A204.1 (cell line): Measurements from ENCODE around the gene RAPGEF5.
"Not testable (repeated sequence)": the region's sequence is repeated elsewhere in the genome, so short reads cannot be mapped to it uniquely, and the experiment has no call there.

Experiments
- FAIRE-seq: peaks from 2 replicates; lab custom pipeline; 2012; peaks lifted over from hg19 to GRCh38; lab: Jason Lieb, UNC

Gene RAPGEF5

GRCh38 chr7:22117222-22117621 lies 239.7 kb downstream of the RAPGEF5 start:
- no peak for FAIRE-seq

- FAIRE-seq: no peak
These were observed 240.4 kb downstream of the RAPGEF5 start for GRCh38 chr7:22116451-22117030.

GRCh38 chr7:22115689-22116088 lies 241.3 kb downstream of the RAPGEF5 start:
- FAIRE-seq: no peak

- no peak for FAIRE-seq
These were observed 242.4 kb downstream of the RAPGEF5 start for GRCh38 chr7:22114440-22114981.

- FAIRE-seq: no peak
These were observed 243.9 kb downstream of the RAPGEF5 start for GRCh38 chr7:22113041-22113440.

GRCh38 chr7:22111661-22112060 lies 245.3 kb downstream of the RAPGEF5 start:
- no peak for FAIRE-seq

GRCh38 chr7:22110881-22111280 lies 246.1 kb downstream of the RAPGEF5 start:
- FAIRE-seq: no peak

GRCh38 chr7:22110227-22110839 lies 246.6 kb downstream of the RAPGEF5 start:
- peak; percentile 88 for FAIRE-seq

GRCh38 chr7:22109761-22110160 lies 247.2 kb downstream of the RAPGEF5 start:
- FAIRE-seq: no peak

GRCh38 chr7:22108151-22108845 lies 248.7 kb downstream of the RAPGEF5 start:
- no peak for FAIRE-seq

- FAIRE-seq: no peak
These were observed 251.4 kb downstream of the RAPGEF5 start for GRCh38 chr7:22105550-22105949.

- FAIRE-seq: no peak
These were observed 262.3 kb downstream of the RAPGEF5 start for GRCh38 chr7:22094413-22095342.

- FAIRE-seq: no peak
These were observed 263.0 kb downstream of the RAPGEF5 start for GRCh38 chr7:22093936-22094335.

- no peak for FAIRE-seq
These were observed 264.0 kb downstream of the RAPGEF5 start for GRCh38 chr7:22093001-22093400.

- not testable (repeated sequence) for FAIRE-seq
These were observed 265.9 kb downstream of the RAPGEF5 start for GRCh38 chr7:22090958-22091525.

- FAIRE-seq: no peak
These were observed 266.4 kb downstream of the RAPGEF5 start for GRCh38 chr7:22090512-22090911.

GRCh38 chr7:22090107-22090506 lies 266.8 kb downstream of the RAPGEF5 start:
- no peak for FAIRE-seq

GRCh38 chr7:22088827-22089226 lies 268.1 kb downstream of the RAPGEF5 start:
- no peak for FAIRE-seq

GRCh38 chr7:22087861-22088260 lies 269.1 kb downstream of the RAPGEF5 start:
- no peak for FAIRE-seq

- FAIRE-seq: no peak
These were observed 273.2 kb downstream of the RAPGEF5 start for GRCh38 chr7:22083704-22084240.

- FAIRE-seq: no peak
These were observed 273.9 kb downstream of the RAPGEF5 start for GRCh38 chr7:22082886-22083703.
